GM10847 (cell line): ENCODE results near the gene PKNOX2.

Experiments
- POLR2A ChIP-seq: IDR thresholded peaks from 2 replicates; pipeline ENCODE4 v1.6.1; 2011; ENCODE audit not compliant: insufficient read length; ENCODE audit errors: extremely low read depth

Gene PKNOX2

DNA sequence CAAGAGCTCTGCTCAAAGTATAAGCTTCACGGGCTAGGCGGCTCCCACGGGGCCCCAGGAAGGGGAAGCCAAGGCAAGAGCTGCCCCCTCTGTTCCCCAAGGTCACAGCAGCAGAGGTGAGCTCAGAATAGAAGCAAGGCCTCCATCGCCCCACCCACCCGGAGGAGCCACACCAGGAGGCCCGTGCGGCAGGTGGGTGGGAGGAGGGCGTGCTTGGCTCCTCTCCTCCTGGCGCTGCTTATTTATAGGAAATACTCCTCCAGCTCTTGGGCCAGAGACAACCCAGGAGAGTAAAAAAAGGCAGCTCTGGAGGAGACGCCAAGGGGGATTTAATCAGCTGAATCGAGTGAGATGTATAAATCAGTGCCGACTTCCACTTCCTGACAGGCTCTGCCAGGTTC, 243.8 kb downstream of the PKNOX2 start:
- no peak for TF ChIP-seq POLR2A

DNA sequence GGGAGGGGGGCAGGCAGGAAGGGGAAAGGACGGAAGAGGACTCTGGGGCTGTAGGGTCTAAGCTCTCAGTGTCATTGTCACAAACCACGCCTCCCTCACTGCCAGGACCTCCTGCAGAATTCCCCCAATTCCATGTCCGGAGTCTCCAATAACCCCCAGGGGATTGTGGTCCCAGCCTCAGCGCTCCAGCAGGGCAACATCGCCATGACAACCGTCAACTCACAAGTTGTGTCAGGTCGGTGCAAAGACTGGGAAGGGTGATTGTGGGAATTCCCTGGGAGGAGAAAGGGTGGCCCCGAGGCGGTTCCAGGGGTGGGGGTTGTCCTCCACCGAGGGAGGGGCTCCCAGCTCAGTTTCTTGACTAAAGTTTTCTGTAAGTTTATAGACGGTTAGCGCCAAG, 245.5 kb downstream of the PKNOX2 start:
- no peak for TF ChIP-seq POLR2A

DNA sequence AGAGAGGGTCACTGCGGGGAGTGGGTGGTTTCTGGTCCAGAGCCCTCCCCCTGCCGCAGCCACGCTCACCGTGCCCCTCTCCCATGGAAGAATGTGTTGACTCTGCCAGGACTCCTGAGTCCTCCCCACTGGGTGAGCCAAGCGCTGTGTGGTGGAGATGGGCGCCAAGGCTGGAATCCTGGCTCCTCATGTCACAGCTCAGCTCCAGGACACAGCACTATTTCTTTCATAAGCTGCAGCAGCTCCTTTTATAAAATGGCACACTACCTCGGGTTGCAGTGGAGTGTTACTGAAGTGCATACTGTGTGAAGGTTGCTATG, 247.6 kb downstream of the PKNOX2 start:
- no peak for TF ChIP-seq POLR2A

DNA sequence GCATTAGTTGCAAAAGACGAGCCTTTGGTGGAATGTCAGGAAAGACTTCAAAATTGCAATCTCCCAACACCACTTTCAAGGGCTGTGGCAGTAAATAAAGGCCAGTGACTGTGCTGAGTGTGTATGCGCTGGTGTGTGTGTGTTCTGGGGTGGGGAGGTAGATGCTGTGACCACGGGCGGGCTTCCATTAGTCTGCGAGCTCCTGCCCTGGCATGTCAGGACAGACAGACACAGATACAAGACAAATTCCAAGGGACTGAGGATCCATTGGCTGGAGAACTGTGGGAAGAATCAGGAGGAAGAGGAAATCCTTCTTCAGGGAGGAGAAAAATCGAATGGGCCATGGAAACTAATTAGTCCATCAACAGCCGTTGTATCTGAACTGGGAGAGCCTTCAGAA, 248.0 kb downstream of the PKNOX2 start:
- TF ChIP-seq POLR2A: no peak

DNA sequence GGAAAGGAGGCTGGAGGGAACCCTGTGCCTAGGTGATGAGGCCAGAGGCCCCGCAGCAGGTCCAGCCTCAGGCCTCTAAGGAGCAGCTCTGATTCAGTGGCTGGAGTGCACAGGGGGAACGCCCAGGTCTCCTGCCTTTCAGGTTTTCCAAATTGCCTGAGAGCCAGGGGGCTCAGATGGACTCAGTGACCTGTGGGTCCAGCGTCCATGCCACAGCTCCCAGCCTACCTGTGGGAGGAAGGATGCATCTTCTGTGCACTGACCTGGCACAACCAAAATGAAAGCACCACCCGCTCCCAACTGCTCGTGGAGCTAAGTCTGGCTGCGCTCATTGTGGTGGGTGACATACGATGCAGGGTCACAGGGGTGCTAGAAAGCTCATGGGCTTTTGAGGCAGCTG, 248.7 kb downstream of the PKNOX2 start:
- no peak for TF ChIP-seq POLR2A

DNA sequence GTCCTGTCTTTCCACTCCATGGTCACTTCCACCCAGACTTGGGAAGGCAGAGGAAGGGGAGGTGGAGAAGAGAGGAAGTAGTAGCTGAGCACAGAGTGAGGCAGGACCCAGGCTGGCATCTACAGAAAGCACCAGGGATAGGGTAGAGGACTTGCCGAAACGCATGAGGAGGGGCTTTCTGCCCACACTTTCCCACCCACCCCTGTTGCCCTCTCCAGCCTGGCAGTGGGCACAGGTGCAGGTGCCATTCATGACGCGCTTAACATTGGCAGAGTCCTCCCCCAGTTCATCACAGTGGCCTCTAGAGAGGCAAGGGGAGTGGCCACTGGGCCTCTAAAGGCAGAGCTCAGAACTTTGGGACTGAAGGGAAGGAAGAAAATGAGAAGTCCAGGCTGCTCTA, 249.6 kb downstream of the PKNOX2 start:
- TF ChIP-seq POLR2A: no peak

DNA sequence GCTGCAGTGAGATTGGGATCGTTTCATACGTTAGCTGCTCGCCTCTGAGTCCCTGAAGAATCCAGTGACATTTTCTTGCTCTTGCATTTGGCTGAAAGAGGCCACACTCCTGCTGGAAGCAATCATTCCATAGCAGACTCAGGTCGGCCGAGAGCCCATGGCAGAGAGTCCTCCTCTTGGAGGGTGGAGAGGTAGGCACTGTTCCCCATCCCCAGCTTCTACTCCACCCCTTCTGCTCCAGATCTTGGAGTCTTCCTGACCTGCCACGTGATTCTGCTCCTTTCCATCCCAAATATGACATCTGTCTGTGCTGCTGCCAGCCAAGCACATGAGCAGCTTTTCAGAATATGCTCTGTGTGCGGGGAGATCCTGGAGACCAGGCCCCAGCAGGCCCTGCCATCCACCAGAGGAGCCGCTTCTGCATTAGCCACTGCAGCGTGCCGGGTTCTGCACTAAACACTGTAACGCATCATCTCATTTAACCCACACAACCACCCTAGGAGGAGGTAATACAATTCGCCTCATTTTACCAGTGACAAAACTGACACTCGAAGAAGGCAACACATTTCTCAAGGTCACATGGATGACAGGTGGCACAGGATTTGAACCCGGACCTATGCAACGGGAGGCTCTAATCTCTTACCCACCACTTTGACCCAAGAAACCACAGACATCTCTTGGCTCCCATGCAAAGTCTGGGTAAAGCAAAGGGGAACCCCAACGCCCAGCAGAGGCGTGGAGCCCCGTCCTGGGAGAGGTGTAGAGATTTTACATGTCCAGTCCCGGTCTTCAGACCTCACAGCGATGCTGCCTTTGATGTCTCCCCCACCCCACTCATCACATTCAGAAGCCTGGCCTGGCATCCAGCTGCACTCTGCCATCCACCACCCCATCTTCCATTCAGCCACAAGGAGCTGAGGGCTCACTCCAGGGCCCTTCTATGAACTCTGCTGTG, 252.7 kb downstream of the PKNOX2 start:
- no peak for TF ChIP-seq POLR2A

DNA sequence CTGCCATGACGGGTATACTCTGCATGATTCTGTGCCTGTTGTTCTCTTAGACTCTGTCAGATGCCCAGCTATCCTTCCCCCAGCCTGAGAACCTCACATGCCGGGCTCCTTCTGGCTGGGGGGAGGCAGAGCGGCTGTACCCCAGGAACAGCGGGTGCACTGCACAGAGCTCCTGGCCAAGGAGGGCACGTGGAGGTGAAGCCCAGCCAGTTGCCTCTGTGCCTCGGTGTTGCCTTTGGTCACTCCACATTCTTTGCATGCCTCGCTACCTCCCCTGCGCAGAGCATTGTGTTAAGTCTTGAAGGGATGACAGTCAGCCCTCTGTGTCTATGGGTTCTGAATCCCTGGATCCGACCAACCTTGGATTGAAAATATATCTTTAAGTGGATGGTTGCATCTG, 253.8 kb downstream of the PKNOX2 start:
- TF ChIP-seq POLR2A: no peak

DNA sequence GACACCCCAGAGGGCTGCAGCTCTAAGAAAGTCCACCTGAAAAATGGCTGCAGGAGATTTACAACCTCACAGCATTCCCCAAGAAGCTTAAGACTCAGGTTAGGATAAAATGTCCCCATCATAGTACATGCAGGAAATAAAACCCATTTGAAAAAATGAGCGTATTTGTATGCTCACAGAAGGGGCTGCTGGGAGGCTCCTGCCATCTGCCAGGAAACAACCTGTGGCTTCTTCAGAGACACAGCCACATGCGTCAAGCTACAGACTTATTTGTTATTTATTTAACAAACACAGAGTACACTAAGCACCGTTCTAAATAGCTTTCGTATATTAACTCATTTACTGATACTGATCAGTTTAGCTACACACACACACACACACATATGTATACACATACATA, 258.1 kb downstream of the PKNOX2 start:
- TF ChIP-seq POLR2A: no peak

DNA sequence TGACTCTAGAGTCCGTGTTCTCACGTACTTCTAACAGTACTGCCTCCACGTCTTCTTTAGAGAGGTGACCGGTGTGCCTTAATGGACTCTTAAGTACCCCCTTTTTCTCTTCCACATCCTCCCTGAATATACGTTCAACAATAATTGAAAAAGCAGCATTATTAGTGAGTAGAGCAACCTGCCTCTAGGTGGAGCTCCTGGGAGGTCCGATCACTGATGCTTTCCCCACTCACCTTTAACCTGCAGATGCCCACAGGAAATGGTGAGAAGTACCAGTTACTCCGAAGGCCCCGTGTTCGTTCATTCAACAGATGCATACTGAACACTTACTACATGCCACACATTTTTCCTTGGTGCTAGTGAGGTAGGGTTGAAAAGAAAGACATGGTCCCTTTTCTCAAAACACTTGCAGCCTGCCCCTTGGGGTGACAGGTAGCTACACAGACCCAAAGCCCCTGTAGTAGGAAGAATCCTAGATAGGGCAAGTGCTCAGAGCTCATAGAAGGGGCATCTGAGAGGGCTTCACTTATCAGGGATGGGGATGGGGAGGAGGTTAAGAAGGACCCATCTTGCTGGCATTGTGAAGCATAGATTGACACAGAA, 258.8 kb downstream of the PKNOX2 start:
- TF ChIP-seq POLR2A: no peak

DNA sequence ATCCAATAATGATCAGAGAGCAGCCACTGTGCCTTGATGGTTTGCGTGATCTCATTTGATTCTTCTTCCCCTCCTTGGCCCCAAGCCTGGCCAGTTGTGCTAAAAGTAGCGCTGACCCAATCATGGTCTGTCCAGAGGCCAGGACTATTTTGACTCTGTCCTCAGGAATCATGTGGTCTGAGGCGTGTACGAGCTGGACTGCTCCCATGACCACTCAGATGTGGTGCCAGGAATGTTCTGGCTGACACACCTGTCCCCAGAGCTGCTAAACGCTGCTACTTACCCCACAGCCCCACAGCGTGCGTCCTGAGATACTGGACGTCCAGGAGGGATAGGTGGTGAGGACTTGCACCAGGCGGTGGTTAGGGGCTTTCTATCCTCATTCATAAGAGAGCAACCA, 261.1 kb downstream of the PKNOX2 start:
- no peak for TF ChIP-seq POLR2A

DNA sequence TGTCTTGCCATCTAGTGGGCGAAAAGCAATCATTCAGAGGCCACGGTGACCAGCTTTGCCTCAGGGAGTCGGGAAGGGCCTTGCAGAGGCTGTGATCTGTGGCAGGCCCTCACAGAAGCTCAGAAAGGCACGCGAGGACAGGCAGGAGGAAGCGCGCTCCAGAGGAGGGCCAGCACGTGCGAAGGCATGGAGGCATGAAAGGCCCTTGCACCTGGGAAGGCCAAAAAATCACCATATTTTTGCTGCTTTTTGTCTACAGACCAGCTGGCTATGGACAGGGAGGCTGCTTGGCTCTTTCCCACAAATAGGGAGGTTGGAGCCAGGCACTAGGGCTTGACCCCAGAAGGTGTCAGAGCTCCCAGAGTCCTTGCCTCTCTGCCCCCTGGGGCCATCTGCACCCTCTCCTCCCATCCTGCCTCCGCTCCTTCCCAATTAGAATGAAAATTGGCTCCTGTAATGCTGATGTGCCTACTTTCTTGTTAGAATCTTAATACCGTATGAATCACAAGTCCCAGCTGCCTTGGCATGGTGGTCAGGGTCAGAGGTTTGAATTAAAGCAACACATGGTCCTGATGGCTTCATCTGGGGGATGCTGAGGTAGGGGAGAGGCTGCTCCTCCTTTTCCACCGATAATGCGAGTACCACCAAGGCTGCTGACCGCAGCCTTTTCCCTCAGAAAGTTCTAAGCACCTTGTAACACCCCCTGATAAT, 262.4 kb downstream of the PKNOX2 start:
- no peak for TF ChIP-seq POLR2A

DNA sequence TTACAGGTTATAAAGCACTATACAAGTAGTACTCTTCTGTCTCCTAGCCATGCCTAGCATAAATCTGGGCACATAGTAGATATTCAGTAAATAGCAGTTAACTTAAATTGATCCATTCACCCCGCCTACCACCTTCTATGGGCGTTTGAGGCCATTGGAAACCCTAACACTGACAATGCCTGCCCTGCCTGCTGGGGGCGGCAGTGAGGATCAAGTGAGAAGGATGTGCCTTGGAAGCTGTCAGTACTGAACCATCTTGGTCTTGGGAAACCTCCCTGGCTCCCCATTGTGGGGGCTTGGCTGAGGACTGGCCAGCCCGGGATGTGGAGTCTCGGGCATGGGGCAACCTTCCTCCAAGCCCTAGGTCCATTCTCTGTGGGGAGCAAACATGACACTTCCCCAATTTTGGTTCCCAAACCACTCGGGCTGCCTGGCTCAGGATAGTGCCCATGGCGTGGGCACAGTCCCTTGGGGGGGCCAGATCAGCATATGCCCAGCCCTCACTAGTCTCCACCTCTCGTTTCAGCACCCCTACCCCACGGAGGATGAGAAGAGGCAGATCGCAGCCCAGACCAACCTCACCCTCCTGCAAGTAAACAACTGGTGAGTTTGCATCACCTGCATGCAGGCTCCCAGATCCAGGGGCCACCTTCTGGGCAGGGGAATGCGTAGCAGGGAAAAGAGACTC, 264.1 kb downstream of the PKNOX2 start:
- TF ChIP-seq POLR2A: no peak

DNA sequence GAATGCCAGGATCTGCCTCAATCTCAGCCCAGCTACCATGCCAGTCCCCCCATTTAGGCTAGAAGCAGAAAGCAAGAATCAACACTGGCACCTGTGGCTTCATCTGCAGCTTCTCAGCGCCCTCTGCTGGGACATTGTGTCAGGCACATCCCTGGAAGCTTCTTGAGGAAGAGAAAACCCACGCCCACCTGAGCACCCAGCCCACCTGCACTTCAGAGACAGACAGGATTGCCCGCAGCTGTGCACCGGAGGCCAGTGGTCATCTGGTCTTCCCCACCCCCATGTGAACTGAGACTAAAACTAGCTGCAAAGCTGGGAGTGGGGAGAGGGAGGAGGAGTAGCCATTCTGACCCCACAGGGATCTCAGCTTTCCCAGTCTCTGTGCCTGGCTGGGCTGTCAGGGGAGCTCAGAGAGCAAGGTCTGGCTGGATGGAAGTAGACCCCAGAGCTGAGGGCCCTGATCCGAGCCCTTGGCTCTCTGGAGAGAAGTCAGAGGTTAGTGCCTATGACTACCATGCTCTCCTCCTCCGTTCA, 264.7 kb downstream of the PKNOX2 start:
- TF ChIP-seq POLR2A: no peak
